Endodermal cell (in vitro differentiated cells): ENCODE data around the gene PYROXD2. TPM values are rescaled to one million over a fixed set of nuclear protein-coding genes. Genes with fewer than 3 reads are reported as not detected.
A peak's percentile ranks its signal among the peaks of the same experiment; 100 is the strongest.

Experiments used
- DNase-seq: peaks from one replicate; pipeline ENCODE4 v3.0.0-alpha.2; 2017
- H3K27ac ChIP-seq: 2 replicates; pipeline ENCODE4 v1.5.1; 2013; ENCODE audit warnings: mild to moderate bottlenecking, low read depth, low read length, moderate library complexity
- H3K27me3 ChIP-seq: 2 replicates; pipeline ENCODE4 v1.6.1; 2013; ENCODE audit warnings: mild to moderate bottlenecking, low read length, moderate library complexity; ENCODE audit not compliant: insufficient read depth, control insufficient read depth, poor library complexity, severe bottlenecking
- H3K36me3 ChIP-seq: 2 replicates; pipeline ENCODE4 v1.7.0; 2013; ENCODE audit warnings: mild to moderate bottlenecking, low read length, moderate library complexity; ENCODE audit not compliant: control insufficient read depth, insufficient read depth
- H3K4me1 ChIP-seq: one replicate; pipeline ENCODE4 v1.7.0; 2013; ENCODE audit warnings: low read length; ENCODE audit not compliant: control insufficient read depth, insufficient read depth
- H3K4me3 ChIP-seq: 2 replicates; pipeline ENCODE4 v1.5.1; 2013; ENCODE audit warnings: mild to moderate bottlenecking, low read length, moderate library complexity
- H3K9ac ChIP-seq: 2 replicates; pipeline ENCODE4 v1.6.1; 2013; ENCODE audit warnings: mild to moderate bottlenecking, low read length, moderate library complexity; ENCODE audit not compliant: poor library complexity, severe bottlenecking; ENCODE audit errors: extremely low read depth
- H3K9me3 ChIP-seq: 2 replicates; pipeline ENCODE4 v1.6.1; 2013; ENCODE audit warnings: mild to moderate bottlenecking, low read length, moderate library complexity; ENCODE audit not compliant: control insufficient read depth
- H3K27ac Mint-ChIP-seq: 2 replicates; pipeline ENCODE4 v1.8.0; 2020; ENCODE audit warnings: mixed read lengths
- H3K27me3 Mint-ChIP-seq: 2 replicates; pipeline ENCODE4 v1.8.0; 2021; ENCODE audit warnings: mild to moderate bottlenecking, mixed read lengths; ENCODE audit not compliant: insufficient read depth
- H3K36me3 Mint-ChIP-seq: 2 replicates; pipeline ENCODE4 v1.8.0; 2020; ENCODE audit warnings: low read depth, mixed read lengths
- H3K4me1 Mint-ChIP-seq: 2 replicates; pipeline ENCODE4 v1.8.0; 2020; ENCODE audit warnings: mixed read lengths
- H3K4me3 Mint-ChIP-seq: 2 replicates; pipeline ENCODE4 v1.8.0; 2020; ENCODE audit warnings: mild to moderate bottlenecking, moderate library complexity, mixed read lengths
- H3K9me3 Mint-ChIP-seq: 2 replicates; pipeline ENCODE4 v1.8.0; 2020; ENCODE audit warnings: mild to moderate bottlenecking, mixed read lengths
- CTCF ChIP-seq: fragments of 200-600 bp; sonication (generic); conservative IDR thresholded peaks from 2 replicates; pipeline ENCODE4 v1.5.0; 2021; ENCODE audit warnings: antibody characterized with exemption, mild to moderate bottlenecking
- WGBS, 2 experiments: methylation state at CpG; one replicate each; pipeline versions ENCODE4 v1.1.5 to v1.1.7; 2013; ENCODE audit warnings: missing lambda C conversion rate in 2 of 2, mixed read lengths in 1 of 2; ENCODE audit not compliant: insufficient coverage in 1 of 2, insufficient read length in 1 of 2; 5-methylcytosine and 5-hydroxymethylcytosine counted together
- total RNA-seq, 2 donors: library from RNA; stranded (reverse); fragmentation: NEBNext Ultra II Directional in 1 of 2; extraction: Animal tissue kit (Norgen Biotek cat#: 25700) in 1 of 2; gene quantifications; 2 replicates in 1 of 2; 3 replicates in 1 of 2; pipeline ENCODE4 v1.2.1, GENCODE V29; 2021

PYROXD2 gene
- total RNA-seq, 2 donors from 2014 or later = 9.2 to 9.5 TPM

GRCh38 chr10:98390406-98390805, 24.6 kb downstream of the PYROXD2 start:
- no peaks in the 10 kb centered on the region for H3K36me3 ChIP-seq
- Mint-ChIP-seq H3K4me1 (no peaks in the 10 kb centered on the region), H3K27ac (no peak overlapping the region), H3K4me3 (no peak overlapping the region), H3K9me3 (no peaks in the 10 kb centered on the region), H3K36me3 (no peaks in the 10 kb centered on the region), H3K27me3 (peaks cover 2% of the 10 kb centered on the region)
- no peak overlapping the region for H3K4me3 ChIP-seq
- no peaks in the 10 kb centered on the region for H3K4me1 ChIP-seq
- TF ChIP-seq CTCF = no peak
- H3K9ac ChIP-seq = no peak overlapping the region
- no peak overlapping the region for H3K27ac ChIP-seq
- no peaks in the 10 kb centered on the region for H3K9me3 ChIP-seq
- DNase-seq = no peak
- H3K27me3 ChIP-seq = no peaks in the 10 kb centered on the region
- WGBS, 2 experiments = 85 to 100% methylated on average over 2 to 4 of the region's 4 CpGs

DNA sequence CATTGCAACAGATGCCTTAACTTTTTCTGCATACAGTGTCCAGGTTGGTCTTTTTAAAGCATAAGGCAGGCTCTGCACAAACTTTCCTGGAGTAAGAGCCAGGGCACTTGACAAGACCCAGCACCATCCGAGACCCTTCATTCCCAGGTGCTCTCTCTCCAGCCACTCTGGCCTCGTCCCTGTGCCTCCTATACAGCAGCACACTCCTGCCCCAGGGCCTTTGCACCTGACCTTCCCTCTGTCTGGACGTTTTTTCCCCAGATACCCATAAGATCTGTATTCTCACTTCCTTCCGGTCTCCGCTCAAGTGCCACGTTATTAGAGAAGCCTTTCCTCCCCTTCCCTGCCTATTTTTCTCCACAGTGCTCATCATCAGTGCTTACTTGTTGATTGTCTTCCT, 25.6 kb downstream of the PYROXD2 start:
- WGBS, 2 experiments = 87 to 93% methylated on average over 6 of the region's 6 CpGs
- no peaks in the 10 kb centered on the region for H3K4me1 ChIP-seq
- no peak overlapping the region for H3K27ac ChIP-seq
- Mint-ChIP-seq H3K36me3 (no peaks in the 10 kb centered on the region), H3K9me3 (no peaks in the 10 kb centered on the region), H3K4me3 (no peak overlapping the region), H3K27ac (no peak overlapping the region), H3K27me3 (peaks cover 2% of the 10 kb centered on the region), H3K4me1 (no peaks in the 10 kb centered on the region)
- no peaks in the 10 kb centered on the region for H3K27me3 ChIP-seq
- H3K9ac ChIP-seq = no peak overlapping the region
- H3K36me3 ChIP-seq = no peaks in the 10 kb centered on the region
- H3K9me3 ChIP-seq = no peaks in the 10 kb centered on the region
- no peak overlapping the region for H3K4me3 ChIP-seq
- no peak for TF ChIP-seq CTCF
- no peak for DNase-seq

DNA sequence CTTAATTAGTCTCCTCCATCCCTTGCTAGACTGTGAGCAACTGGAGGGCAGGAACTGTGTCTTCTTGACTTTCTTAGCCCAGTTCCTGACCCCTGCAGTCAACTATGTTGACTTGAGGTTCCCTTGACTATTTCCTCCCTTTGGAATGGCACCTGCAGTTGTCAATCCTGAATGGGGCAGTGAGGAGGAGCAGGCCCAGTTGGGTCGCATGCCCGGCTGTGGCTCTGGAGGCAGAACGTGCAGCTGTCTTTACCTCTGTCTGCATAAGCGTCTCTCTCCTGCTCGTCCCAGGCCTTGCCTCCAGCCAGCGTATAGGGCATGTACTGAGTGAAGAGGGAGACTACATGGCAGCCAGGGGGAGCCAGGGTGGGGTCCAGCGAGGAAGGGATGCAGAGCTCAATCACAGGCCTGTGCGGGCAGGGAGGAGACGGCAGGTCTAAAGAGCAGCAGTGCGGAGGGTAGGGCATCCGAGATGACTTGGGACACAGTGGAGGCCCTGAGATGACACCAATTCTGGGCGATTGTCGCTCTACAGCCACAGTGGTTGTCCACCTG, 26.8 kb downstream of the PYROXD2 start:
- no peak overlapping the region for H3K4me3 Mint-ChIP-seq
- H3K27me3 Mint-ChIP-seq = peaks cover 1% of the 10 kb centered on the region
- Histone ChIP-seq H3K27ac (no peak overlapping the region), H3K9ac (no peak overlapping the region), H3K36me3 (no peaks in the 10 kb centered on the region), H3K9me3 (no peaks in the 10 kb centered on the region), H3K27me3 (no peaks in the 10 kb centered on the region), H3K4me1 (no peaks in the 10 kb centered on the region), H3K4me3 (no peak overlapping the region)
- H3K27ac Mint-ChIP-seq = no peak overlapping the region
- no peak for DNase-seq
- no peaks in the 10 kb centered on the region for H3K9me3 Mint-ChIP-seq
- 92 to 95% methylated on average over 5 to 13 of the region's 13 CpGs for WGBS, 2 experiments
- no peaks in the 10 kb centered on the region for H3K4me1 Mint-ChIP-seq
- peak; percentile 52 for TF ChIP-seq CTCF
- no peaks in the 10 kb centered on the region for H3K36me3 Mint-ChIP-seq
